K562 (cell line): ENCODE data around the gene CD34. TPM values are rescaled to one million over a fixed set of nuclear protein-coding genes. Genes with fewer than 3 reads are reported as not detected.

Source experiments
- CC2D1A ChIP-seq: fragments of 450-650 bp; IDR thresholded peaks from 2 replicates; pipeline ENCODE4 v1.6.1; 2017; ENCODE audit warnings: mild to moderate bottlenecking
- POLR3G ChIP-seq: IDR thresholded peaks from 2 replicates; pipeline ENCODE4 v1.6.1; 2011; ENCODE audit not compliant: insufficient read length, insufficient replicate concordance; ENCODE audit errors: extremely low read depth
- REST ChIP-seq, 2 experiments: fragments of 450-650 bp; formaldehyde crosslinking in 1 of 2; IDR thresholded peaks; 2 replicates each; pipeline versions ENCODE4 v1.4.0 to v1.6.1; 2014 to 2020; ENCODE audit warnings: mild to moderate bottlenecking in 2 of 2, borderline replicate concordance in 1 of 2, low read depth in 1 of 2
- ZFP30 ChIP-seq: fragments of 250-450 bp; sonication (Bioruptor Pico); IDR thresholded peaks from 2 replicates; pipeline ENCODE4 v1.8.0; 2022; ENCODE audit warnings: moderate library complexity, mild to moderate bottlenecking, inconsistent platforms, borderline replicate concordance
- ZFP36 ChIP-seq: fragments of 150-350 bp; IDR thresholded peaks from 2 replicates; pipeline ENCODE4 v1.6.1; 2018; ENCODE audit warnings: low read length, low read depth; ENCODE audit not compliant: partially characterized antibody
- ZNF766 ChIP-seq: fragments of 200-800 bp; sonication (Bioruptor generic); conservative IDR thresholded peaks from 2 replicates; pipeline ENCODE4 v1.6.1; 2016; ENCODE audit warnings: missing genetic modification characterization, missing compliant biosample characterization
- polyA plus RNA-seq, 8 experiments: library from polyadenylated mRNA; depleted of rRNA in 4 of 8; stranded (reverse) in 5 of 8; unstranded in 3 of 8; fragments of >200 nt; fragmentation: Nextera tagmentation in 2 of 8; fragmentation: Illumina TruSeq in 1 of 8; extraction: Ambion mirVana in 2 of 8; extraction: Trizol in 1 of 8; gene quantifications; 2 replicates each; pipeline versions ENCODE4 v1.2.1 to v1.2.3, GENCODE V29; 2011 to 2014; ENCODE audit warnings: inconsistent platforms in 1 of 8, missing spikeins in 1 of 8
- total RNA-seq, 7 experiments: library from RNA; depleted of rRNA in 6 of 7; stranded (reverse); fragments of >200 nt in 6 of 7; fragmentation: Illumina TruSeq in 2 of 7; extraction: Trizol in 2 of 7; gene quantifications; 2 replicates each; pipeline versions ENCODE4 v1.2.1 to v1.2.3, GENCODE V29; 2011 to 2021; ENCODE audit warnings: low replicate concordance in 1 of 7
- TF ChIP-seq, protein P1 (sequence below): fragments of 250-450 bp; sonication (Bioruptor Pico); IDR thresholded peaks from 2 replicates; pipeline ENCODE4 v1.8.0; 2021; ENCODE audit warnings: moderate library complexity, mild to moderate bottlenecking, inconsistent platforms
- TF ChIP-seq, protein P2 (sequence below): fragments of 150-350 bp; IDR thresholded peaks from 2 replicates; pipeline ENCODE4 v1.6.1; 2014; ENCODE audit warnings: low read depth, mild to moderate bottlenecking, low read length, borderline replicate concordance

Gene CD34
- total and polyA plus RNA-seq, 9 of the 15 experiments (the other 6 are each of a cell fraction or from before 2014, with no cell fraction given) = not detected

DNA sequence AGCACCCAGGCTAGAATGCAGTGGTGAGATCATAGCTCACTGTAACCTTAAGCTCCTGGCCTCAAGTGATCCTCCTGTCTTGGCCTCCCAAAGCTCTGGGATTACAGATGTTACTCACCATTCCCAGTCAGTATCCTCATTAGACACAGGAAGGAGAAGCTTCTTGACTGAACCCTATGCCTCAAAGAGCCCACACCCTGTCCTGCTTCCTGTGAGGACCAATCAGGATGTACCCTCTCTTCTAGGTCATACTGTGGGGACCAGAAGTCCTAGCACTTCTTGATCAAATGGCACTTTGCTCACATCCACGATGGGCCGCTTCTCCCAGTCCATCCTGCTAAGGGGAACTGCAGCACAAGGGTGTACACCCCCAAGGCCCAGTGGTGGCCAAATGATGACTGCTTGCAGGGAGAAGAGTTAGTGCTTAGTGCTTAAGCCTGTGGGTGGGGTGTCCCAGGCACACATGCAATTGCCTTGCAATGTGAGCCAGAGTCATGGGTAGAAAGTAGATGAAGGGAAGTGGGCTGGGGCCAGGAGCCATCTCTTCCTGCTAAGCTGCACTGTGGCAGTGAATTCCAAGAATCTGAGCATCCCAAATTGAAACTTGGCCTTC is 9.8 kb downstream of the CD34 start (continued):
- no peak for TF ChIP-seq REST (IDR thresholded peaks at IDR 0.05; ENCODE audit: borderline replicate concordance)
- TF ChIP-seq REST (CRISPR knock-in tag; IDR thresholded peaks at IDR 0.05; ENCODE audit: low read depth) = no peak
- TF ChIP-seq ZNF766 (CRISPR knock-in tag) = no peak
- TF ChIP-seq POLR3G = no peak
- TF ChIP-seq, protein P1, sequence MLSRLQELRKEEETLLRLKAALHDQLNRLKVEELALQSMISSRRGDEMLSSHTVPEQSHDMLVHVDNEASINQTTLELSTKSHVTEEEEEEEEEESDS (CRISPR knock-in tag) = no peak
- no peak for TF ChIP-seq ZFP30 (CRISPR knock-in tag)
- TF ChIP-seq, protein P2, sequence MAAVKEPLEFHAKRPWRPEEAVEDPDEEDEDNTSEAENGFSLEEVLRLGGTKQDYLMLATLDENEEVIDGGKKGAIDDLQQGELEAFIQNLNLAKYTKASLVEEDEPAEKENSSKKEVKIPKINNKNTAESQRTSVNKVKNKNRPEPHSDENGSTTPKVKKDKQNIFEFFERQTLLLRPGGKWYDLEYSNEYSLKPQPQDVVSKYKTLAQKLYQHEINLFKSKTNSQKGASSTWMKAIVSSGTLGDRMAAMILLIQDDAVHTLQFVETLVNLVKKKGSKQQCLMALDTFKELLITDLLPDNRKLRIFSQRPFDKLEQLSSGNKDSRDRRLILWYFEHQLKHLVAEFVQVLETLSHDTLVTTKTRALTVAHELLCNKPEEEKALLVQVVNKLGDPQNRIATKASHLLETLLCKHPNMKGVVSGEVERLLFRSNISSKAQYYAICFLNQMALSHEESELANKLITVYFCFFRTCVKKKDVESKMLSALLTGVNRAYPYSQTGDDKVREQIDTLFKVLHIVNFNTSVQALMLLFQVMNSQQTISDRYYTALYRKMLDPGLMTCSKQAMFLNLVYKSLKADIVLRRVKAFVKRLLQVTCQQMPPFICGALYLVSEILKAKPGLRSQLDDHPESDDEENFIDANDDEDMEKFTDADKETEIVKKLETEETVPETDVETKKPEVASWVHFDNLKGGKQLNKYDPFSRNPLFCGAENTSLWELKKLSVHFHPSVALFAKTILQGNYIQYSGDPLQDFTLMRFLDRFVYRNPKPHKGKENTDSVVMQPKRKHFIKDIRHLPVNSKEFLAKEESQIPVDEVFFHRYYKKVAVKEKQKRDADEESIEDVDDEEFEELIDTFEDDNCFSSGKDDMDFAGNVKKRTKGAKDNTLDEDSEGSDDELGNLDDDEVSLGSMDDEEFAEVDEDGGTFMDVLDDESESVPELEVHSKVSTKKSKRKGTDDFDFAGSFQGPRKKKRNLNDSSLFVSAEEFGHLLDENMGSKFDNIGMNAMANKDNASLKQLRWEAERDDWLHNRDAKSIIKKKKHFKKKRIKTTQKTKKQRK = no peak
- TF ChIP-seq CC2D1A = no peak
- no peak for TF ChIP-seq ZFP36
